GOT3 (cell line): ENCODE results near the gene BTBD19.

Source experiments
- DNase-seq: peaks from one replicate; lab custom pipeline; 2025; ENCODE audit warnings: mixed read lengths; lab: John Stamatoyannopoulos, UW

BTBD19 gene

DNA sequence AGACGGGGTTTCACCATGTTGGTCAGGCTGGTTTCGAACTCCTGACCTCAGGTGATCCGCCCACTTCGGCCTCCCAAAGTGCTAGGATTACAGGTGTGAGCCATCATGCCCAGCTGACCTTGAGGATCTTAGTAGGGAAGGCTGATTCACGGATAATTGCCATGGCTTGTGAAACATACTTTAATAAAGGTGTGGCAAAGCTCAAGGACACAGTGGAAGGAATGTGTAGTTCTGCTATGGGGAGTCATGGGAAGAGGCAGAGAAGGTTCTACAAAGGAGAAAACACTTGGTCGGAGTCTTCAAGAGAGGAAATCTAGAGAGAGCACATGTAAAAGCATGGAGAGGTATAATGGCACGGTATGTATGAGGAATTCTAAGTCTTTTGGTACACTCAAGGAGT lies 47.4 kb downstream of the BTBD19 start:
- DNase-seq, result no peak

- no peak for DNase-seq
Observed at GRCh38 chr1:44857446-44857845, 49.1 kb downstream of the BTBD19 start.

DNA sequence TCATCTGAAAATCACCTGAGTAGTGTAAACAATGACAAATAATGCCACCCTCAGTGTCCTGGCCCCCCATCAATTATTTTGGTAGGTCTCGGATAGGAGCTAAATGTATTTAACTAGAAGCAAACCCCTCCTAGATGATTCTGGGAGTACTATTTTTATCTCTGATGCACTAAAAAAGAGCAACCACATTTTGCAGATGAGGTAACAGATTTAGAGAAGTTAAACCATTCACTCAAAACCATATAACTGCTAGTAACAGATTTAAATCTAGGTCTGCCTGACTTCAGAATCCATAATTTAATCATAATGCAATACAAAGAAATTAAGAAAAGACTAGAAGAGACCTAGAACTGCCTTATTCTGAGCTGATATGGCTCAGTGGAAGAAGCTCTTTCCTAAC lies 52.0 kb downstream of the BTBD19 start:
- no peak for DNase-seq

DNA sequence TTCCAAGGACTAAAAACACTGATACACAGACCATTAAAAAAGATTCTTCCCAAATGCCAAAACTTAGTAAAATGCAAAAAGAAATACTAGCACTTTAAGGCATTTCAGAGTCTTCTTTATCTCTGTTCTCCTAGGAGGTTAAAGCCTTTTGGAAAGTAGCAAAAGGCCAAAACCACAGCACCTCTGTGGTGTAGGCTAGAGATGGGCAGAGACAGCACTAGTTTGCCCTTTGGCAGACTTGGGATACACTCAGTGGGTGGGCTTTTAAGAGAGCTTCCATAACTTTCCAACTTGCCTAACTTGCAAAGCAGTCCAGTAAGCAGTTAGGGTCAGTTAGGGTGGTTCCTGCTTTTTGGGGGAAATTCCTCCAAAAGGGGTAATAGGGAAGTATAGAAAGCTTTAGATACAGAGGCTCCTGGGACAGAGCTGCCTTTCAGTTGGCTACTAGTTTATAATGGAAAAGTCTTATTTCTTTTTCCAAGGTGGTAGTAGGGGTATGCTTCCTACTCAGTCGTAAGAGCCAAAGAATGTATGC lies 52.6 kb downstream of the BTBD19 start:
- DNase-seq, result no peak

GRCh38 chr1:44862829-44863401 lies 54.6 kb downstream of the BTBD19 start:
- DNase-seq, result no peak
